ENCODE measurements around the gene ABHD17B. TPM values are rescaled to one million over a fixed set of nuclear protein-coding genes. Genes with fewer than 3 reads are reported as not detected.

Gene ABHD17B
- total RNA-seq, 3 donors from 2014 or later: 13.6 to 26.3 (median 23.3) TPM

- DNase-seq (ENCODE audit: low spot score in 2 of 2): no peak
- no peak overlapping the region for H3K4me3 ChIP-seq
- H3K27ac ChIP-seq: no peak overlapping the region
- intact Hi-C loops (cut with DNase I; ENCODE audit: low total_unique reads): no loop called here
- TF ChIP-seq POLR2A (IDR thresholded peaks at IDR 0.05): no peak
- TF ChIP-seq POLR2AphosphoS5 (IDR thresholded peaks at IDR 0.05): no peak
- no peak for TF ChIP-seq CTCF (IDR thresholded peaks at IDR 0.05)
- no peaks in the 10 kb centered on the region for H3K4me1 ChIP-seq
- no peaks in the 10 kb centered on the region for H3K9me3 ChIP-seq
- no peaks in the 10 kb centered on the region for H3K27me3 ChIP-seq
- H3K36me3 ChIP-seq: no peaks in the 10 kb centered on the region
Observed at GRCh38 chr9:71929791-71930440, 18.9 kb upstream of the ABHD17B start.

GRCh38 chr9:71929223-71929622 is 18.2 kb upstream of the ABHD17B start:
- H3K4me1 ChIP-seq: no peaks in the 10 kb centered on the region
- no peaks in the 10 kb centered on the region for H3K27me3 ChIP-seq
- TF ChIP-seq CTCF (IDR thresholded peaks at IDR 0.05) (no peak), POLR2A (IDR thresholded peaks at IDR 0.05) (no peak), POLR2AphosphoS5 (IDR thresholded peaks at IDR 0.05) (no peak)
- intact Hi-C loops (cut with DNase I; ENCODE audit: low total_unique reads): no loop called here
- H3K9me3 ChIP-seq: no peaks in the 10 kb centered on the region
- H3K4me3 ChIP-seq: no peak overlapping the region
- DNase-seq (ENCODE audit: low spot score in 2 of 2): no peak
- H3K27ac ChIP-seq: peak overlapping the region in 1 of 2 donors; percentile 12
- H3K36me3 ChIP-seq: no peaks in the 10 kb centered on the region

DNA sequence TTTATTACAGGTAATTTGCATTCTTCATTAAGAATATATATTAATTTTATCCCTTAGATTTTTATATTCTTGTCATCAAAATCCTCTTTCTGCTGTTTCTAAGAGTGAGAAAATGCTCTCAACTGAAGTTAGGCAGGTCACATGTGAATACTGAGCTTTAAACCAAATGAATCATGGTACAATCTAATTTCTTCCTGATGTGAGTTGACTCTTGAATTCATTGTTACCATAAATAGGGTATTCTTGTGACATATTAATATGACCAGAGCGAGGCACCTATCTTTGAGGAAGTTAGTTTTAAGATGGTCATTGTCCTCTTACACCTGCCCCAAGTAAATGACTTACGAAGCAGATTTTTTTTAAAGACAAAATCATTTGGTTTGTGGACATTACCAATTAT is 17.8 kb upstream of the ABHD17B start:
- H3K27ac ChIP-seq: peak overlapping the region in 1 of 2 donors; percentile 12
- H3K4me1 ChIP-seq: no peaks in the 10 kb centered on the region
- no peak overlapping the region for H3K4me3 ChIP-seq
- no peak for DNase-seq (ENCODE audit: low spot score in 2 of 2)
- no peaks in the 10 kb centered on the region for H3K27me3 ChIP-seq
- H3K36me3 ChIP-seq: no peaks in the 10 kb centered on the region
- no peaks in the 10 kb centered on the region for H3K9me3 ChIP-seq
- TF ChIP-seq POLR2A (IDR thresholded peaks at IDR 0.05) (no peak), POLR2AphosphoS5 (IDR thresholded peaks at IDR 0.05) (no peak), CTCF (IDR thresholded peaks at IDR 0.05) (no peak)
- intact Hi-C loops (cut with DNase I; ENCODE audit: low total_unique reads): no loop called here

DNA sequence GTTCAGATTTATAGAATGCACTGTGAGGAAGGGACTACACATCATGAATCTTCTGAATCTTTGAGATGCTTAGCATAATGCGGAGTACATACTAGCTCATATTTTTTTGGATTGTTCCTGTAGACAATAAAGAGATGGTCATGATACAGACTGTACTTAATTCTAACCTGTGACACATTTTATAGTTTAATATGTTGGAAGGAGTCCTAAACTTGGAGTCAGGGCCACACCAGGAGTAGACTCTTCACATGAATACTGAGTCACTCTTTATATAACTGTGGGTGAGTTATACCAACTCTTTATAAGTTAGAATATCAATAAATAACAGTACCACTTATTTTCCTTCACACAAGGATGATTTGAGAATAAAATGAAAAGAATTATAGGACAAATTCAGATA is 17.4 kb upstream of the ABHD17B start:
- no peak overlapping the region for H3K4me3 ChIP-seq
- no peaks in the 10 kb centered on the region for H3K4me1 ChIP-seq
- H3K27me3 ChIP-seq: no peaks in the 10 kb centered on the region
- H3K9me3 ChIP-seq: no peaks in the 10 kb centered on the region
- no peak for DNase-seq (ENCODE audit: low spot score in 2 of 2)
- intact Hi-C loops (cut with DNase I; ENCODE audit: low total_unique reads): no loop called here
- H3K36me3 ChIP-seq: no peaks in the 10 kb centered on the region
- peak overlapping the region in 1 of 2 donors; percentile 12 for H3K27ac ChIP-seq
- no peak for TF ChIP-seq CTCF (IDR thresholded peaks at IDR 0.05)
- TF ChIP-seq POLR2AphosphoS5 (IDR thresholded peaks at IDR 0.05): no peak
- no peak for TF ChIP-seq POLR2A (IDR thresholded peaks at IDR 0.05)

- no peak for TF ChIP-seq POLR2A (IDR thresholded peaks at IDR 0.05)
- TF ChIP-seq POLR2AphosphoS5 (IDR thresholded peaks at IDR 0.05): no peak
- no peak for TF ChIP-seq CTCF (IDR thresholded peaks at IDR 0.05)
- Histone ChIP-seq H3K9me3 (no peaks in the 10 kb centered on the region), H3K27ac (peak overlapping the region in 1 of 2 donors; percentile 38), H3K4me3 (no peak overlapping the region), H3K27me3 (no peaks in the 10 kb centered on the region), H3K36me3 (no peaks in the 10 kb centered on the region), H3K4me1 (no peaks in the 10 kb centered on the region)
- intact Hi-C loops (cut with DNase I; ENCODE audit: low total_unique reads): no loop called here
- DNase-seq (ENCODE audit: low spot score in 2 of 2): no peak
Observed at GRCh38 chr9:71925834-71926233, 14.8 kb upstream of the ABHD17B start.

All from breast epithelium (tissue), 4 donors.